ENCODE measurements around the gene ST6GALNAC5. TPM values are rescaled to one million over a fixed set of nuclear protein-coding genes. Genes with fewer than 3 reads are reported as not detected.

The ST6GALNAC5 gene
- polyA plus RNA-seq, 1 experiment, result 1.6 TPM

- no peaks in the 10 kb centered on the region for H3K27me3 ChIP-seq (ENCODE audit: control insufficient read depth, insufficient read depth, low read length)
- H3K9me3 ChIP-seq (ENCODE audit: control insufficient read depth, insufficient read depth, low read length), result no peaks in the 10 kb centered on the region
- DNase-seq (ENCODE audit: low read depth, low spot score), result no peak
- H3K27ac ChIP-seq (ENCODE audit: low read depth, low read length), result no peak overlapping the region
- no peak for TF ChIP-seq CTCF (IDR thresholded peaks at IDR 0.05; ENCODE audit: low read depth, low read length)
- ChIA-PET POLR2A (no interaction called here), CTCF (no interaction called here)
- no peak overlapping the region for H3K4me3 ChIP-seq (ENCODE audit: low read depth, low read length)
Observed at GRCh38 chr1:76939050-76939816, 72.0 kb downstream of the ST6GALNAC5 start.

DNA sequence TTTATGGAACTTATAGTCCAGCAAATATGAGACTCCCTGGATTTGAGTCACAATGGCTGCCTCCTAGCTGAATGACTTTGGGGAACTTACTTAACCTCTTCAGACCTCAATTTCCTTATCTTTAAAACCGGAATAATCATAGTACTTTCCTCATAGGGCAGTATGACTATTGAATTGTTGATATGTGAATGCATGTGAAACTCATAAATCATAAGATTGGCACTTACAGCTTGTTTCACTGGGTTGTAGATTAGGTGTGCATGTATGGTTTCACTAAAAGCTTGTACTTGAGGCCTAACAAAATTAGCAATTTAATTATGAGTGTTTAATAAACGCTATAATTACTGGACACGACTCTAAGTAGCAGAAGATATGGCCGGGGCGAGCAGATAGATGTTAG is 72.5 kb downstream of the ST6GALNAC5 start:
- Histone ChIP-seq H3K27ac (ENCODE audit: low read depth, low read length) (no peak overlapping the region), H3K27me3 (ENCODE audit: control insufficient read depth, insufficient read depth, low read length) (no peaks in the 10 kb centered on the region), H3K4me3 (ENCODE audit: low read depth, low read length) (no peak overlapping the region), H3K9me3 (ENCODE audit: control insufficient read depth, insufficient read depth, low read length) (no peaks in the 10 kb centered on the region)
- TF ChIP-seq CTCF (IDR thresholded peaks at IDR 0.05; ENCODE audit: low read depth, low read length), result no peak
- ChIA-PET POLR2A (no interaction called here), CTCF (no interaction called here)
- DNase-seq (ENCODE audit: low read depth, low spot score), result no peak

GRCh38 chr1:76940571-76941335 is 73.5 kb downstream of the ST6GALNAC5 start:
- no peak overlapping the region for H3K27ac ChIP-seq (ENCODE audit: low read depth, low read length)
- H3K4me3 ChIP-seq (ENCODE audit: low read depth, low read length), result no peak overlapping the region
- ChIA-PET POLR2A (no interaction called here), CTCF (no interaction called here)
- H3K27me3 ChIP-seq (ENCODE audit: control insufficient read depth, insufficient read depth, low read length), result no peaks in the 10 kb centered on the region
- TF ChIP-seq CTCF (IDR thresholded peaks at IDR 0.05; ENCODE audit: low read depth, low read length), result no peak
- no peaks in the 10 kb centered on the region for H3K9me3 ChIP-seq (ENCODE audit: control insufficient read depth, insufficient read depth, low read length)
- DNase-seq (ENCODE audit: low read depth, low spot score), result no peak

DNA sequence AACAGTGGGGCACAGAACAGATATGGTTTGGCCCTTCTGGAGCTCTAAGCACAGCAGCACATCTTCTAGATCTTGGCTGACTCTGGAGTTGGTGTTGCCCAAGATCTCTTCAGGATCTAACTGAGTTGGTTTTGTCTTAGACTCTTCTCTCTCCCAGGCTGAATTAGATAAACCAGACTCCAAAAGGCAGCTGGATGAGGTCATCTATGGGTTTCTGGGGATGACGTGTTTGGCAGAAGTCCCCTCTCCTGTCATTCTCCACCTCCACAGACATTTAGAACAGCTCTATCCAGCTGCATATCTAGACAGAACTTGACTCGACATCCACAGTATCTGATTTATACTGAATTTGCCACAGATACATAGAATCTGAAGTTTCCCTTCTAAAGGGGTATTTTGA is 75.3 kb downstream of the ST6GALNAC5 start:
- no peak overlapping the region for H3K27ac ChIP-seq (ENCODE audit: low read depth, low read length)
- no peak overlapping the region for H3K4me3 ChIP-seq (ENCODE audit: low read depth, low read length)
- peak; percentile 26 for DNase-seq (ENCODE audit: low read depth, low spot score)
- H3K27me3 ChIP-seq (ENCODE audit: control insufficient read depth, insufficient read depth, low read length), result no peaks in the 10 kb centered on the region
- no peaks in the 10 kb centered on the region for H3K9me3 ChIP-seq (ENCODE audit: control insufficient read depth, insufficient read depth, low read length)
- ChIA-PET CTCF (no interaction called here), POLR2A (no interaction called here)
- TF ChIP-seq CTCF (IDR thresholded peaks at IDR 0.05; ENCODE audit: low read depth, low read length), result no peak

DNA sequence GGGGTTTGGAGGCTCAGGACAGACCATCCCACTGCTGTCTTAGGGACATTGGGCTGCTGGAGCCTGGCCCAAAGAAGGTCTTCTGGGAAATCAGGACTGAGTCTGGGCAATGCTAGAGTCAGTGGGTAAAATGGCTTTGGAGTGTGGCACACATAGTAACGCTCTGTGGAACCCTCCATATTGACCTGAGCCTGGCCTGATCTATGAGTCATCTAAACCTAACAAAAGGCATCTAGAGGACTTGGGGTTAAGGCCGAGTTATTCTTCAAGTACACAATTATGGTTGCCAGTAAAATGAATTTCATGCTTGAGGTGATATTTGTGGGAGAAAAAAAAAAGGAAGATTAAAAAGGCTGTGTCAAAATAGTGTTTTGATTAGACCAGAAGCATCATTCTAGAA is 77.7 kb downstream of the ST6GALNAC5 start:
- no peaks in the 10 kb centered on the region for H3K9me3 ChIP-seq (ENCODE audit: control insufficient read depth, insufficient read depth, low read length)
- no peak overlapping the region for H3K27ac ChIP-seq (ENCODE audit: low read depth, low read length)
- no peak for DNase-seq (ENCODE audit: low read depth, low spot score)

More for the DNA sequence above, 77.7 kb downstream of the ST6GALNAC5 start:
- CTCF ChIA-PET, result no interaction called here
- Histone ChIP-seq H3K4me3 (ENCODE audit: low read depth, low read length) (no peak overlapping the region), H3K27me3 (ENCODE audit: control insufficient read depth, insufficient read depth, low read length) (no peaks in the 10 kb centered on the region)
- no peak for TF ChIP-seq CTCF (IDR thresholded peaks at IDR 0.05; ENCODE audit: low read depth, low read length)
- POLR2A ChIA-PET, result no interaction called here

All from AG04450 (cell line).